H9 (cell line): Measurements from ENCODE around the gene GVQW3. TPM values are rescaled to one million over a fixed set of nuclear protein-coding genes. Genes with fewer than 3 reads are reported as not detected.

ENCODE experiments used
- DNase-seq: peaks from one replicate; pipeline ENCODE4 v3.0.0-alpha.2; 2017
- H2AFZ ChIP-seq: one replicate; pipeline ENCODE4 v1.6.1; 2013; ENCODE audit warnings: mild to moderate bottlenecking, low read length, control low read depth, moderate library complexity
- H2AK5ac ChIP-seq: 2 replicates; pipeline ENCODE4 v1.6.1; 2013; ENCODE audit warnings: low read length, control low read depth, mixed read lengths; ENCODE audit not compliant: insufficient read length
- H2BK120ac ChIP-seq: one replicate; pipeline ENCODE4 v1.6.1; 2013; ENCODE audit warnings: low read depth, mild to moderate bottlenecking, low read length, control low read depth, inconsistent platforms; ENCODE audit not compliant: poor library complexity, severe bottlenecking
- H2BK12ac ChIP-seq: 2 replicates; pipeline ENCODE4 v1.6.1; 2013; ENCODE audit warnings: low read length, control low read depth, mixed read lengths, low read depth; ENCODE audit not compliant: insufficient read length
- H2BK15ac ChIP-seq: 2 replicates; pipeline ENCODE4 v1.6.1; 2013; ENCODE audit warnings: low read depth, low read length, control low read depth
- H2BK20ac ChIP-seq: one replicate; pipeline ENCODE4 v1.6.1; 2013; ENCODE audit warnings: low read depth, mild to moderate bottlenecking, low read length, control low read depth, inconsistent platforms; ENCODE audit not compliant: poor library complexity, severe bottlenecking
- H2BK5ac ChIP-seq: 2 replicates; pipeline ENCODE4 v1.6.1; 2013; ENCODE audit warnings: low read length, control low read depth, mixed read lengths; ENCODE audit not compliant: insufficient read length
- H3K14ac ChIP-seq: 2 replicates; pipeline ENCODE4 v1.6.1; 2013; ENCODE audit warnings: low read length, control low read depth; ENCODE audit not compliant: insufficient read depth
- H3K18ac ChIP-seq: 2 replicates; pipeline ENCODE4 v1.6.1; 2013; ENCODE audit warnings: low read depth, mild to moderate bottlenecking, mixed read lengths, low read length, control low read depth; ENCODE audit not compliant: insufficient read length
- H3K23ac ChIP-seq: 2 replicates; pipeline ENCODE4 v1.6.1; 2013; ENCODE audit warnings: low read length, control low read depth, mixed read lengths, low read depth; ENCODE audit not compliant: insufficient read length
- H3K23me2 ChIP-seq: 2 replicates; pipeline ENCODE4 v1.6.1; 2013; ENCODE audit warnings: low read depth, mild to moderate bottlenecking, mixed read lengths, low read length, control low read depth; ENCODE audit not compliant: insufficient read length, poor library complexity, severe bottlenecking
- H3K27ac ChIP-seq: 2 replicates; pipeline ENCODE4 v1.5.1; 2013; ENCODE audit warnings: low read length, control low read depth, mixed read lengths, low read depth; ENCODE audit not compliant: insufficient read length
- H3K27me3 ChIP-seq: 2 replicates; pipeline ENCODE4 v1.6.1; 2013; ENCODE audit warnings: low read length, control low read depth, inconsistent platforms; ENCODE audit not compliant: insufficient read depth
- H3K4ac ChIP-seq: 2 replicates; pipeline ENCODE4 v1.6.1; 2013; ENCODE audit warnings: low read depth, mild to moderate bottlenecking, control low read depth, inconsistent platforms, low read length, moderate library complexity
- H3K4me1 ChIP-seq: 2 replicates; pipeline ENCODE4 v1.6.1; 2013; ENCODE audit warnings: low read length, control low read depth, inconsistent platforms; ENCODE audit not compliant: insufficient read depth
- H3K4me2 ChIP-seq: 2 replicates; pipeline ENCODE4 v1.6.1; 2013; ENCODE audit warnings: low read length, control low read depth, mixed read lengths; ENCODE audit not compliant: insufficient read length, insufficient read depth
- H3K56ac ChIP-seq: 2 replicates; pipeline ENCODE4 v1.6.1; 2013; ENCODE audit warnings: low read depth, mild to moderate bottlenecking, mixed read lengths, low read length, control low read depth; ENCODE audit not compliant: insufficient read length
- H3K79me1 ChIP-seq: 2 replicates; pipeline ENCODE4 v1.6.1; 2013; ENCODE audit warnings: low read depth, mild to moderate bottlenecking, moderate library complexity, low read length, control low read depth, inconsistent platforms; ENCODE audit not compliant: insufficient read depth, poor library complexity, severe bottlenecking
- H3K79me2 ChIP-seq: 2 replicates; pipeline ENCODE4 v1.6.1; 2013; ENCODE audit warnings: low read length, control low read depth, inconsistent platforms; ENCODE audit not compliant: insufficient read depth
- H3K9ac ChIP-seq: 2 replicates; pipeline ENCODE4 v1.6.1; 2013; ENCODE audit warnings: low read length, control low read depth, mixed read lengths; ENCODE audit not compliant: insufficient read length; ENCODE audit errors: extremely low read depth
- H3K9me3 ChIP-seq: one replicate; pipeline ENCODE4 v1.6.1; 2013; ENCODE audit warnings: low read depth, low read length, inconsistent platforms; ENCODE audit not compliant: control insufficient read depth
- H3T11ph ChIP-seq: one replicate; pipeline ENCODE4 v1.6.1; 2013; ENCODE audit warnings: mild to moderate bottlenecking, low read length, control low read depth, inconsistent platforms
- H4K20me1 ChIP-seq: one replicate; pipeline ENCODE4 v1.6.1; 2013; ENCODE audit not compliant: control insufficient read depth, insufficient read length, insufficient read depth
- H4K5ac ChIP-seq: 2 replicates; pipeline ENCODE4 v1.6.1; 2013; ENCODE audit warnings: low read depth, mild to moderate bottlenecking, mixed read lengths, low read length, control low read depth; ENCODE audit not compliant: insufficient read length
- H4K8ac ChIP-seq: replicated peaks from 2 replicates; pipeline ENCODE4 v1.6.1; 2013; ENCODE audit warnings: low read length, control low read depth, mixed read lengths, low read depth; ENCODE audit not compliant: insufficient read length
- H4K91ac ChIP-seq: 2 replicates; pipeline ENCODE4 v1.6.1; 2013; ENCODE audit warnings: low read depth, mild to moderate bottlenecking, moderate library complexity, mixed read lengths, low read length, control low read depth; ENCODE audit not compliant: insufficient read length
- H3K27ac Mint-ChIP-seq, 3 experiments: 2 replicates in 2 of 3; 3 replicates in 1 of 3; pipeline ENCODE4 v1.8.0; 2020 to 2021; ENCODE audit warnings: mixed read lengths in 3 of 3, mild to moderate bottlenecking in 1 of 3, moderate library complexity in 1 of 3
- H3K27me3 Mint-ChIP-seq: 2 replicates; pipeline ENCODE4 v1.8.0; 2021; ENCODE audit warnings: low read depth, mild to moderate bottlenecking, moderate library complexity, mixed read lengths
- H3K36me3 Mint-ChIP-seq, 3 experiments: 2 replicates in 2 of 3; 3 replicates in 1 of 3; pipeline ENCODE4 v1.8.0; 2020 to 2021; ENCODE audit warnings: low read depth in 3 of 3, mixed read lengths in 3 of 3; ENCODE audit not compliant: insufficient read depth in 1 of 3
- H3K4me1 Mint-ChIP-seq, 2 experiments: 2 replicates each; pipeline ENCODE4 v1.8.0; 2020; ENCODE audit warnings: mixed read lengths in 2 of 2
- H3K4me3 Mint-ChIP-seq, 2 experiments: 2 replicates in 1 of 2; 3 replicates in 1 of 2; pipeline ENCODE4 v1.8.0; 2020 to 2021; ENCODE audit warnings: mild to moderate bottlenecking in 2 of 2, mixed read lengths in 2 of 2, moderate library complexity in 1 of 2
- H3K9me3 Mint-ChIP-seq, 2 experiments: 2 replicates in 1 of 2; 3 replicates in 1 of 2; pipeline ENCODE4 v1.8.0; 2020; ENCODE audit warnings: mild to moderate bottlenecking in 2 of 2, mixed read lengths in 2 of 2, moderate library complexity in 1 of 2
- CTCF ChIP-seq: fragments of 200-600 bp; sonication (generic); conservative IDR thresholded peaks from 3 replicates; pipeline ENCODE4 v1.8.0; 2021; ENCODE audit warnings: antibody characterized with exemption, mild to moderate bottlenecking
- total RNA-seq: library from RNA; stranded (reverse); gene quantifications from 2 replicates; pipeline ENCODE4 v1.2.1, GENCODE V29; 2021

Gene GVQW3
- total RNA-seq, 1 experiment from 2014 or later, result 4.5 TPM

GRCh38 chr11:76426660-76427059, 45.5 kb downstream of the GVQW3 start:
- Histone ChIP-seq H3K27ac (no peak overlapping the region), H2BK120ac (no peak overlapping the region), H4K91ac (no peak overlapping the region), H3K14ac (no peak overlapping the region), H2BK5ac (no peak overlapping the region), H3K9me3 (no peaks in the 10 kb centered on the region), H4K20me1 (no peaks in the 10 kb centered on the region), H3K9ac (no peak overlapping the region), H2BK15ac (no peak overlapping the region), H3K4ac (no peak overlapping the region), H3K23ac (no peak overlapping the region), H3K18ac (no peak overlapping the region), H4K8ac (no peak overlapping the region), H2AK5ac (no peak overlapping the region), H2AFZ (no peak overlapping the region), H3K27me3 (no peaks in the 10 kb centered on the region), H2BK20ac (no peak overlapping the region), H3K79me1 (no peaks in the 10 kb centered on the region), H3K79me2 (no peaks in the 10 kb centered on the region), H4K5ac (no peak overlapping the region), H3K4me1 (no peaks in the 10 kb centered on the region), H3T11ph (no peak overlapping the region), H2BK12ac (no peak overlapping the region), H3K56ac (no peak overlapping the region), H3K23me2 (no peaks in the 10 kb centered on the region), H3K4me2 (no peak overlapping the region)
- Mint-ChIP-seq H3K4me1 (peaks cover 3 to 4% of the 10 kb centered on the region in 2 experiments; a peak in 2 of 4 replicates), H3K36me3 (no peaks in the 10 kb centered on the region), H3K27me3 (no peaks in the 10 kb centered on the region; the same call in 1 of the 2 replicates), H3K27ac (no peak overlapping the region), H3K4me3 (no peak overlapping the region), H3K9me3 (no peaks in the 10 kb centered on the region)
- no peak for DNase-seq
- TF ChIP-seq CTCF, result no peak
